ENCODE results near the gene TEX38. TPM values are rescaled to one million over a fixed set of nuclear protein-coding genes. Genes with fewer than 3 reads are reported as not detected.
"Not testable (repeated sequence)": the region's sequence is repeated elsewhere in the genome, so short reads cannot be mapped to it uniquely, and the experiment has no call there.

TEX38 gene
- total RNA-seq, 3 donors from 2014 or later (not counting 1 experiment from before 2014, with no cell fraction given) = 0.26 to 0.75 TPM; not detected in 1

GRCh38 chr1:46718727-46719622, 47.3 kb downstream of the TEX38 start, which contains the start of gene EFCAB14:
Gene EFCAB14 (minus strand): TSS chr1:46719114. CDS start chr1:46718087, 1,027 bp downstream.
- peak within 1 kb of the TSS; percentile 90 for H3K4me3 ChIP-seq (ENCODE audit: low read length)
- H3K36me3 Mint-ChIP-seq = no peaks in the 10 kb centered on the region
- ATAC-seq (peak; percentile 95 to 96 (median 96)), DNase-seq (peak; percentile 99 to 100)
- peaks cover 32 to 45% of the 10 kb centered on the region in 2 donors for H3K4me1 Mint-ChIP-seq
- intact Hi-C loops (cut with micrococcal nuclease) = loop anchor here (2.0 to 5.0 kb wide), 2 partner anchors 102 to 114 kb away; partner anchors contain the start of genes MKNK1 and MOB3C
- H3K27ac ChIP-seq (ENCODE audit: low read length) = peak within 1 kb of the TSS; percentile 69
- H3K9me3 ChIP-seq (ENCODE audit: control insufficient read depth, insufficient read depth, low read length) = no peaks in the 10 kb centered on the region
- H3K36me3 ChIP-seq (ENCODE audit: control insufficient read depth, insufficient read depth, low read length) = peaks cover 19% of the 10 kb centered on the region
- no peaks in the 10 kb centered on the region for H3K9me3 Mint-ChIP-seq
- no peaks in the 10 kb centered on the region for H3K27me3 Mint-ChIP-seq (ENCODE audit: low read depth in 2 of 2)
- no peaks in the 10 kb centered on the region for H3K27me3 ChIP-seq (ENCODE audit: control insufficient read depth, insufficient read depth, low read length)
- WGBS (ENCODE audit: insufficient coverage) = under 1% methylated on average over 85 of the region's 85 CpGs
- TF ChIP-seq CTCF (IDR thresholded peaks at IDR 0.05) = no peak
- H3K4me3 Mint-ChIP-seq = peak within 1 kb of the TSS; percentile 94
- H3K27ac Mint-ChIP-seq = peak within 1 kb of the TSS; percentile 84 to 95
- H3K4me1 ChIP-seq (ENCODE audit: control insufficient read depth, insufficient read depth, low read length) = peaks cover 25% of the 10 kb centered on the region

- peak overlapping the region; percentile 68 for H3K27ac ChIP-seq (ENCODE audit: low read length)
- ATAC-seq = no peak
- H3K27me3 Mint-ChIP-seq (ENCODE audit: low read depth in 2 of 2) = no peaks in the 10 kb centered on the region
- H3K36me3 ChIP-seq (ENCODE audit: control insufficient read depth, insufficient read depth, low read length) = peaks cover 12% of the 10 kb centered on the region
- H3K4me3 ChIP-seq (ENCODE audit: low read length) = peak overlapping the region; percentile 90
- no peaks in the 10 kb centered on the region for H3K9me3 Mint-ChIP-seq
- no peak for TF ChIP-seq CTCF (IDR thresholded peaks at IDR 0.05)
- no peaks in the 10 kb centered on the region for H3K36me3 Mint-ChIP-seq
- peaks cover 25% of the 10 kb centered on the region for H3K4me1 ChIP-seq (ENCODE audit: control insufficient read depth, insufficient read depth, low read length)
- H3K27me3 ChIP-seq (ENCODE audit: control insufficient read depth, insufficient read depth, low read length) = no peaks in the 10 kb centered on the region
- DNase-seq = peak in 1 of 2 donors; percentile 17
- H3K4me3 Mint-ChIP-seq = peak overlapping the region; percentile 94
- no peaks in the 10 kb centered on the region for H3K9me3 ChIP-seq (ENCODE audit: control insufficient read depth, insufficient read depth, low read length)
- H3K27ac Mint-ChIP-seq = peak overlapping the region; percentile 84 to 95
- WGBS (ENCODE audit: insufficient coverage) = 29% methylated on average over 2 of the region's 3 CpGs
- intact Hi-C loops (cut with micrococcal nuclease) = loop anchor here (2.0 to 5.0 kb wide), 2 partner anchors 102 to 115 kb away; partner anchors contain the start of genes MKNK1 and MOB3C
- H3K4me1 Mint-ChIP-seq = peaks cover 32 to 45% of the 10 kb centered on the region in 2 donors
These were observed 48.0 kb downstream of the TEX38 start for GRCh38 chr1:46719689-46720088.

GRCh38 chr1:46720319-46720718, 48.7 kb downstream of the TEX38 start:
- 98% methylated on average over 6 of the region's 8 CpGs for WGBS (ENCODE audit: insufficient coverage)
- intact Hi-C loops (cut with micrococcal nuclease); H3K9me3 Mint-ChIP-seq; H3K4me3 Mint-ChIP-seq; H3K9me3 ChIP-seq (ENCODE audit: control insufficient read depth, insufficient read depth, low read length); H3K36me3 ChIP-seq (ENCODE audit: control insufficient read depth, insufficient read depth, low read length); H3K4me3 ChIP-seq (ENCODE audit: low read length); H3K36me3 Mint-ChIP-seq; H3K27me3 Mint-ChIP-seq (ENCODE audit: low read depth in 2 of 2); H3K27ac ChIP-seq (ENCODE audit: low read length); H3K27ac Mint-ChIP-seq; H3K27me3 ChIP-seq (ENCODE audit: control insufficient read depth, insufficient read depth, low read length); DNase-seq; ATAC-seq: not testable (repeated sequence)
- H3K4me1 Mint-ChIP-seq = peaks cover 32 to 39% of the 10 kb centered on the region in 2 donors
- peaks cover 25% of the 10 kb centered on the region for H3K4me1 ChIP-seq (ENCODE audit: control insufficient read depth, insufficient read depth, low read length)

- no peak overlapping the region for H3K4me3 ChIP-seq (ENCODE audit: low read length)
- intact Hi-C loops (cut with micrococcal nuclease) = no loop called here
- no peaks in the 10 kb centered on the region for H3K27me3 ChIP-seq (ENCODE audit: control insufficient read depth, insufficient read depth, low read length)
- peaks cover 2% of the 10 kb centered on the region for H3K36me3 ChIP-seq (ENCODE audit: control insufficient read depth, insufficient read depth, low read length)
- no peak overlapping the region for H3K27ac Mint-ChIP-seq
- H3K9me3 Mint-ChIP-seq = no peaks in the 10 kb centered on the region
- H3K27ac ChIP-seq (ENCODE audit: low read length) = no peak overlapping the region
- ATAC-seq (no peak), DNase-seq (no peak)
- peaks cover 25% of the 10 kb centered on the region for H3K4me1 ChIP-seq (ENCODE audit: control insufficient read depth, insufficient read depth, low read length)
- H3K4me1 Mint-ChIP-seq = peaks cover 32 to 35% of the 10 kb centered on the region in 2 donors
- TF ChIP-seq CTCF (IDR thresholded peaks at IDR 0.05) = no peak
- H3K9me3 ChIP-seq (ENCODE audit: control insufficient read depth, insufficient read depth, low read length) = no peaks in the 10 kb centered on the region
- no peak overlapping the region for H3K4me3 Mint-ChIP-seq
- peaks cover 3 to 12% of the 10 kb centered on the region in 2 donors for H3K27me3 Mint-ChIP-seq (ENCODE audit: low read depth in 2 of 2)
- 100% methylated on average over 1 of the region's 1 CpG for WGBS (ENCODE audit: insufficient coverage)
- no peaks in the 10 kb centered on the region for H3K36me3 Mint-ChIP-seq
These were observed 49.5 kb downstream of the TEX38 start for GRCh38 chr1:46721204-46721603.

Data from natural killer cell (primary cell).